D721Med (cell line): ENCODE results near the gene SRPK2.

Experiments used
- DNase-seq: peaks from one replicate; pipeline ENCODE4 v3.0.0; 2011; ENCODE audit warnings: low spot score; ENCODE audit not compliant: insufficient read length
- FAIRE-seq: peaks from 2 replicates; lab custom pipeline; 2011; peaks lifted over from hg19 to GRCh38; lab: Jason Lieb, UNC
- TF ChIP-seq, protein P1 (sequence below): IDR thresholded peaks from 2 replicates; pipeline ENCODE4 v1.5.1; 2012; ENCODE audit warnings: mild to moderate bottlenecking, control low read depth; ENCODE audit not compliant: insufficient read depth; ENCODE audit errors: missing control alignments

SRPK2 gene

DNA sequence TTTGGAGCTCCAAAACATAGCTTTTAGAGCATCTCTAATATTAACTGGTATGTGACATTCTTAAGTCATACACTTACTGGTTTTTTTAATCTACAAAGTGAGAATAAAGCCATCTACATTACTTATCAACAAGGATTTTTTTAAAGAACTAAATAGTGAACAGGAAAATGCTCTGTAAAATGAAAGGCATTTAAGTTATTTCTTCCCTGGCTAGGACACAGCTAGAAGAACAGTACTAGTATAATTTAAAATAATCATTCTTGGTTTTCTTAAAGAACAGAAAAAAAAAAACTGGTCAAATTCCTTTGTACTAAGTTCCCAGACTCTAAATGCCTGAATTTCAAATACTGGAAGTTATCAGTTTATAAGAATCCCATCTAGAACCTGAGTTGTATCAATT, 139.5 kb downstream of the SRPK2 start:
- TF ChIP-seq, protein P1, sequence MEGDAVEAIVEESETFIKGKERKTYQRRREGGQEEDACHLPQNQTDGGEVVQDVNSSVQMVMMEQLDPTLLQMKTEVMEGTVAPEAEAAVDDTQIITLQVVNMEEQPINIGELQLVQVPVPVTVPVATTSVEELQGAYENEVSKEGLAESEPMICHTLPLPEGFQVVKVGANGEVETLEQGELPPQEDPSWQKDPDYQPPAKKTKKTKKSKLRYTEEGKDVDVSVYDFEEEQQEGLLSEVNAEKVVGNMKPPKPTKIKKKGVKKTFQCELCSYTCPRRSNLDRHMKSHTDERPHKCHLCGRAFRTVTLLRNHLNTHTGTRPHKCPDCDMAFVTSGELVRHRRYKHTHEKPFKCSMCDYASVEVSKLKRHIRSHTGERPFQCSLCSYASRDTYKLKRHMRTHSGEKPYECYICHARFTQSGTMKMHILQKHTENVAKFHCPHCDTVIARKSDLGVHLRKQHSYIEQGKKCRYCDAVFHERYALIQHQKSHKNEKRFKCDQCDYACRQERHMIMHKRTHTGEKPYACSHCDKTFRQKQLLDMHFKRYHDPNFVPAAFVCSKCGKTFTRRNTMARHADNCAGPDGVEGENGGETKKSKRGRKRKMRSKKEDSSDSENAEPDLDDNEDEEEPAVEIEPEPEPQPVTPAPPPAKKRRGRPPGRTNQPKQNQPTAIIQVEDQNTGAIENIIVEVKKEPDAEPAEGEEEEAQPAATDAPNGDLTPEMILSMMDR, result no peak
- no peak for DNase-seq
- no peak for FAIRE-seq

DNA sequence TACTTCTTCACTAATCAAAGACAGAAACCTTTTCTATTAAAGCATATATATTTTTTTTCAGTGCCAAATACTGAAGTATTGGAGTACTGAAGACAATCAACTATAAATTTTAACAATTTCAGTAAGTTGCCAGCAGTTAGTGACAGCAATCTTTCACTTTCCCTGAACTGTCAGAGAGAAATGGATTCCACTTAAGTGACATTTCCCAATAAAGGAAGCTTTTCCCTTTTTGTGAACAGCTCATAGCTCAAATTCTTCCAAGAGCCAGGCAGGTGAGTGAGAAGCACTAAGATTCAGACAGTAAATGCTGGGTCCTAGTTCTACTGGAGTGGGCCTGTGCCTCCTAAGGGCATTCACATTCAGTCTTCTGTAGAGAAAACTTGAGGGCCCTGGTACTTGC, 142.0 kb downstream of the SRPK2 start:
- TF ChIP-seq, protein P1, result no peak
- no peak for FAIRE-seq
- no peak for DNase-seq

DNA sequence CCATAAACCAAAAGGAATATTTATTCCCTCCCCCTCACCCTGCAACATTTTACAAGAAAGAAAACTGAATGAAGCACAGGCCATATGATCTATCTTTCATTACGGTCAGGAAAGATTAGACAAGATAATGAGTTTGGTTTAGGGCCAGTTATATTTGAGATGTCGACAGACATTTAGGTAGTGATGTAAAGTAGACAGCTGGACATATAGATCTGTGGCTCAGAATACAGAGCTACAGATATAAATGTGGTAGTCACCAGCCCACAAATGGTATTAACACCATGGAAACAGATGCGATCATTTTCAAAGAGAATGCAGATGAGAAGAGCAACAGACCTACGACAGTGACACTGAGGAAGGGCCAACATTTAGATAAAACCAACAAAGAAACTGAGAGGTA, 142.5 kb downstream of the SRPK2 start:
- FAIRE-seq, result peak; percentile 46
- TF ChIP-seq, protein P1, result no peak
- DNase-seq, result no peak

DNA sequence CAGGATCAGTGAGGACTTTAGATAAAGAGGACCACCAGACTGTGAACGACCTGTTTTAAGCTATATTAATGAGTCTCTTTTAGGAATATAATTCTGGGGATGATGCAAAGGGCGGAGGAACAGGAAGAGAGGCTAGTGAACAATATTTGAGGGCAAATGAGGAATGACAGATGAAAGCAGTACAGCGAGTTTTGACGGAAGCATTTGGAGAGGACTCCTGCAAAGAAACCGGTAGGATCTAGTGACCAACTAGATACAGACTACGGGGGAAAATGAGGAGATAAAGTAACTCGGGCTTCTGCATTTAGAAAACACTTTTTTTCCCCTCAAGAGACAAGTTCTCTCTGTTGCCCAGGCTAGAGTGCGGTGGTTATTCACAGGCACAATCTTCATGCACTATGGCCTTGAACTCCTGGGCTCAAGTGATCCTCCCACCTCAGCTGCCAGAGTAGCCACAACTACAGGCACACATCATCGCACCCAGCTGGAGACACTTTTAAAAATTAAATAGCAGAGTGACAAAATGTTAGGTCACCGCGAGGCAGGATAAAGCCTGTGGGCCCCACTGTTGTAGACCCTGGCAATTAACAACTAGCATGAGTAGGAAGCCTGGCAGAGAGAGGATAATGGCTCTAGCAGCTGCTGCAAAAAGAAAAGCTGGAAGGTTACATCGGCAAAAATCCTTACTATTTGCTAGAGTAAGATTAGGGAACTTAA, 143.2 kb downstream of the SRPK2 start:
- peak; percentile 38 for FAIRE-seq
- TF ChIP-seq, protein P1, result no peak
- DNase-seq, result no peak

DNA sequence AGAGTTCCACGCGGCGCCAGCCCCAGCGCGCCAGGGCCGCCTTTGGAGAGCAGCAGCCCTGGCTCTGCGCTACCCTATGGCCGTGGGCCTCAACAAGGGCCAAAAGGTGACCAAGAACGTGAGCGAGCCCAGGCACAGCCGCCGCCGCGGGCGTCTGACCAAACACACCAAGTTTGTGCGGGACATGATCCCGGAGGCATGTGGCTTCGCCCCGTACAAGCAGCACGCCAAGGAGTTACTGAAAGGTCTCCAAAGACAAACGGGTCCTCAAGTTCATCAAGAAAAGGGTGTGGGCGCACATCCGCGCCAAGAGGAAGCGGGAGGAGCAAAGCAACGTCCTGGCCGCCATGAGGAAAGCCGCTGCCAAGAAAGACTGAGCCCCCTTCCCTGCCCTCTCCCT, 144.1 kb downstream of the SRPK2 start:
- FAIRE-seq (no peak), DNase-seq (no peak)
- TF ChIP-seq, protein P1, result no peak

DNA sequence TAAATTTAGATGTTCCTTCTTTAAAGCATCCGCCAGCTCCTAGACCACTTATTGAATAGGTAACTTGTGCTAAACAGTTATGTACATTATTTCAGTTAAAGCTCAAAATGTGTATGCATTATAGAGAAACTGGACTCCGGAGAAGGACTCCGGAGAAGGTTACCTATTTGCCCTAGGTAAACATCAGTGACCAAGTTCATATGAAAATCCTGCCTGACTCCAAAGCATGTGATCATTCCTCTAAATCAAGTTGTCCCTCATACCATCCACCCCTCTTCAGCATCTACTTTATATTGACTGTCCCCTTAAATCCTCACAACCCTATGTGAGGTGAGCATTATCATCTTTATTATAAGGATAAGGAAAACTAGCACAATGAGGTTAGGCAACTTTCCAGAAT, 147.5 kb downstream of the SRPK2 start:
- DNase-seq (no peak), FAIRE-seq (no peak)
- TF ChIP-seq, protein P1, result no peak

DNA sequence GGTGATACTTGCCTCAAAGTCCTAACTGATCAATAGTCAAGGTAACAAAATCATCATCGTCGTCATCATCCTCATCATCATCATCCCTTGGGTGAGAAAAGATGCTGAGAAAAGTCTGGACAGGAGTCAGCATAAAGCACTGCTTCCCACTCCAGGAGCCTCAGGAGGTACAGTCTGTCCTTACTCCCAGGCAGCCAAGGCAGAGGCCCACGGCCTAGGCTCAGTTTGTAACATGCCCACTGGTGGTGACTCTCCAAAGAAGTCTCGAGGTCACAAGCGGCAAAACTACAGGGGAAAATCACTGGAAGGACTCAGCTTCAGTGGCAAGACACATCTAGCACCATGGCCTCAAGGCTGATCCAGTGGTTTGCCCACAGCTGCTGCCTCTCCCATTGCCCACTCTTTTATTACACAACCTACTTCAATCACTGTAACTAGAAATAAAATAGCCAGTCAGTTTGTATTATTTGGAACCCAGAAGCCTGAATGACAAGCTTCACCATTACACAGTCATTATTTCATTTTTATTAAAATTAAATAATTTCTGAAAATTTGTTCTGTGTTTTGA, 150.4 kb downstream of the SRPK2 start:
- DNase-seq, result no peak
- TF ChIP-seq, protein P1, result no peak
- FAIRE-seq, result no peak
